GM21737 (cell line): Measurements from ENCODE around the gene ARSD.

Source experiments
- ATAC-seq: cut with Tn5 transposase; IDR thresholded peaks from one replicate; pipeline ENCODE4 v1.9.1; 2021; ENCODE audit warnings: mild to moderate bottlenecking, moderate library complexity; ENCODE audit not compliant: unreplicated experiment

The ARSD gene

GRCh38 chrX:2862404-2862803 lies 66.7 kb downstream of the ARSD start:
- no peak for ATAC-seq

GRCh38 chrX:2859197-2859797 lies 69.8 kb downstream of the ARSD start:
- ATAC-seq = no peak

GRCh38 chrX:2857566-2857965 lies 71.6 kb downstream of the ARSD start:
- no peak for ATAC-seq

- ATAC-seq = no peak
Observed at GRCh38 chrX:2855761-2856160, 73.4 kb downstream of the ARSD start.

GRCh38 chrX:2854918-2855317 lies 74.2 kb downstream of the ARSD start:
- no peak for ATAC-seq
